B cell (primary cell): ENCODE results near the gene TIAM2.

Experiments
- CTCF ChIP-seq: fragments of 200-600 bp; IDR thresholded peaks from one replicate; pipeline ENCODE4 v1.8.0; 2022; ENCODE audit warnings: antibody characterized with exemption, mild to moderate bottlenecking
- EZH2 ChIP-seq: IDR thresholded peaks from 2 replicates; pipeline ENCODE4 v1.6.1; 2012; ENCODE audit warnings: borderline replicate concordance, low read depth, mild to moderate bottlenecking, moderate library complexity, low read length; ENCODE audit not compliant: insufficient read depth, poor library complexity, severe bottlenecking

DNA sequence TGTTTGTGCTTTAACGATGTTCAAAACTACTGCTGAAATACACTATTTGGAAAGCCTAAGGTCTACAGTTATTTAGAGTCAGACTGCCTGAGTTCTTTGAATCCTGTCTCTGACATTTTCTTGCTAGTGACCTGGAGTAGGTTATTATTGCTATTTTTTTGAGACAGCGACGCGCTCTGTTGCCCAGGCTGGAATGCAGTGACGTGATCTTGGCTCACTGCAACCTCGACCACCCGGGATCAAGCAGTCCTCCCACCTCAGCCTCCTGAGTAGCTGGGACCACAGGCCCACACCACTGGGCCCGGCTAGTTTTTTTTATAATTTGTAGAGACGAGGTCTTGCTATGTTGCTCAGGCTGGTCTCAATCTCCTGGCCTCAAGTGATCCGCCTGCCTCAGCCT is 96.6 kb downstream of the TIAM2 start:
- no peak for TF ChIP-seq CTCF
- no peak for TF ChIP-seq EZH2
